Right lobe of liver (tissue), 6 donors: ENCODE results near the gene VSIG10L. TPM values are rescaled to one million over a fixed set of nuclear protein-coding genes. Genes with fewer than 3 reads are reported as not detected.

Experiments used
- ATAC-seq, 4 donors: fragments of 200-7000 bp; cut with Tn5 transposase; one replicate each; pipeline ENCODE4 v1.9.1; 2020; ENCODE audit warnings: mild to moderate bottlenecking in 4 of 4, moderate library complexity in 4 of 4
- DNase-seq, 3 donors: peaks; one replicate each; pipeline ENCODE4 v3.0.0-alpha.2; 2020
- H3K27ac ChIP-seq, 3 donors: fragments of 200-600 bp; one replicate each; pipeline ENCODE4 v1.8.0; 2022
- H3K27me3 ChIP-seq, 2 donors: fragments of 200-600 bp; one replicate each; pipeline ENCODE4 v1.8.0; 2022
- H3K36me3 ChIP-seq, 4 donors: fragments of 200-600 bp; sonication (generic) in 1 of 4; one replicate each; pipeline versions ENCODE4 v1.5.1 to v1.8.0; 2017 to 2022; ENCODE audit warnings: control low read depth in 1 of 4
- H3K4me1 ChIP-seq, 4 donors: fragments of 200-600 bp; sonication (generic) in 1 of 4; one replicate each; pipeline versions ENCODE4 v1.5.1 to v1.8.0; 2017 to 2022; ENCODE audit warnings: control low read depth in 1 of 4
- H3K4me3 ChIP-seq, 3 donors: fragments of 200-600 bp; one replicate each; pipeline ENCODE4 v1.8.0; 2022
- H3K9me3 ChIP-seq, 4 donors: fragments of 200-600 bp; sonication (generic) in 1 of 4; one replicate each; pipeline versions ENCODE4 v1.5.1 to v1.8.0; 2017 to 2022; ENCODE audit warnings: control low read depth in 1 of 4
- CTCF ChIP-seq, 4 donors: fragments of 200-600 bp in 3 of 4; fragments of 450-650 bp in 1 of 4; IDR thresholded peaks; one replicate each; pipeline versions ENCODE4 v1.5.1 to v1.8.0; 2016 to 2022; ENCODE audit warnings: antibody characterized with exemption in 4 of 4, mild to moderate bottlenecking in 2 of 4
- POLR2A ChIP-seq: fragments of 450-650 bp; IDR thresholded peaks from one replicate; pipeline ENCODE4 v1.6.1; 2017; ENCODE audit warnings: antibody characterized with exemption, mild to moderate bottlenecking
- WGBS: methylation state at CpG from one replicate; pipeline ENCODE4 v1.1.6; 2018; ENCODE audit warnings: low coverage, low lambda C conversion rate; ENCODE audit not compliant: insufficient coverage; ENCODE audit errors: missing lambda C conversion rate; 5-methylcytosine and 5-hydroxymethylcytosine counted together
- intact Hi-C, 2 donors: fragments of 100-400 bp; cut with DNase I; formaldehyde crosslinking; loops; one replicate each; pipeline versions ENCODE4 v1.11.2 to v1.14.1; 2022
- total RNA-seq, 6 experiments: library from RNA; depleted of rRNA in 2 of 6; stranded (reverse); fragments of >200 nt in 2 of 6; fragmentation: NEBNext Ultra II Directional in 3 of 6; extraction: Animal tissue kit (Norgen Biotek cat#: 25700) in 3 of 6; gene quantifications; one replicate each; pipeline versions ENCODE4 v1.1.0 to v1.2.4, GENCODE V29; 2016 to 2023
- donor health status: DM: no; HTN: yes; CAD: no.
- donor health status: DM: no; HTN: no; CAD: no.
- donor health status: DM: no; HTN: no; CAD: no.
- donor health status: DM: no; HTN: yes; CAD: no.
- donor health status: DM: no; HTN: yes; CAD: no.

VSIG10L gene
- total RNA-seq, 6 experiments from 2014 or later = 1.3 to 4.5 (median 2.8) TPM

DNA sequence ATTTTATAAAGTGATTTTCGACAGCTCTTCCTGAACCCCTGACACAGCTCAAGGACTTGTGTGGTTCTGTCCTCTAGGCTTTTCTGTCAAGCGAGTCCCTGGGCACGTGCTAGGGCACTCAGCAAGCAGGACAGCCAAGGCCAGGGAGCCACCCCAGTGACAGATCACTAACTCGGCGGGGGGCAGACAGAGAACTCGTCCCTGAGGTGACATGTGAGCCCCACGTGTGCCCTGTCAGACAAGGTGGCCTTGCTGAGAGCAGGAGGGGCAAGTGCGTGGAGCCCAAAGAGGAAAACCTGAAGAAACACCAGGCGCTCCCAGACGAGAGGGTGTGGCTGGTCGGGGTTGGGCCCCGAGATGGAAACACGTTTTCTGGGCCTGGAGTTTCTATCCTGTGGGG lies 19.3 kb upstream of the VSIG10L start:
- TF ChIP-seq CTCF (IDR thresholded peaks at IDR 0.05) (no peak), POLR2A (no peak)
- DNase-seq = no peak
- 38% methylated on average over 3 of the region's 13 CpGs for WGBS
- peak overlapping the region in 1 of 3 donors; percentile 18 for H3K27ac ChIP-seq
- no peaks in the 10 kb centered on the region for H3K9me3 ChIP-seq
- ATAC-seq = no peak
- H3K4me3 ChIP-seq = no peak overlapping the region
- H3K36me3 ChIP-seq = no peaks in the 10 kb centered on the region
- H3K4me1 ChIP-seq = peaks cover 0 to 64% (median 16%) of the 10 kb centered on the region in 4 donors
- no peaks in the 10 kb centered on the region for H3K27me3 ChIP-seq
- intact Hi-C loops = no loop called here

GRCh38 chr19:51359294-51359693 lies 17.4 kb upstream of the VSIG10L start:
- peak overlapping the region in 1 of 3 donors; percentile 78 for H3K27ac ChIP-seq
- no peaks in the 10 kb centered on the region for H3K9me3 ChIP-seq
- H3K27me3 ChIP-seq = no peaks in the 10 kb centered on the region
- H3K4me3 ChIP-seq = no peak overlapping the region
- TF ChIP-seq CTCF (IDR thresholded peaks at IDR 0.05) (no peak), POLR2A (no peak)
- H3K4me1 ChIP-seq = peaks cover 0 to 67% (median 17%) of the 10 kb centered on the region in 4 donors
- intact Hi-C loops = no loop called here
- WGBS = 93% methylated on average over 4 of the region's 4 CpGs
- H3K36me3 ChIP-seq = no peaks in the 10 kb centered on the region
- no peak for DNase-seq
- ATAC-seq = no peak

GRCh38 chr19:51357952-51358351 lies 16.0 kb upstream of the VSIG10L start:
- peaks cover 0 to 2% (median under 1%) of the 10 kb centered on the region in 4 donors for H3K36me3 ChIP-seq
- H3K27ac ChIP-seq = peak overlapping the region in 2 of 3 donors; percentile 31 to 78
- intact Hi-C loops = no loop called here
- DNase-seq = no peak
- H3K4me3 ChIP-seq = no peak overlapping the region
- peak in 1 of 4 donors; percentile 24 for ATAC-seq
- H3K4me1 ChIP-seq = peaks cover 0 to 56% (median 18%) of the 10 kb centered on the region in 4 donors
- H3K27me3 ChIP-seq = no peaks in the 10 kb centered on the region
- TF ChIP-seq CTCF (IDR thresholded peaks at IDR 0.05) (no peak), POLR2A (no peak)
- no peaks in the 10 kb centered on the region for H3K9me3 ChIP-seq
- 80% methylated on average over 2 of the region's 7 CpGs for WGBS

GRCh38 chr19:51356159-51356801 lies 14.3 kb upstream of the VSIG10L start:
- 45% methylated on average over 8 of the region's 10 CpGs for WGBS
- Histone ChIP-seq H3K27ac (peak overlapping the region; percentile 74 to 80 (median 78)), H3K4me1 (peaks cover 0 to 57% (median 15%) of the 10 kb centered on the region in 4 donors), H3K4me3 (no peak overlapping the region), H3K36me3 (peaks cover 0 to 17% (median 8%) of the 10 kb centered on the region in 4 donors), H3K9me3 (no peaks in the 10 kb centered on the region), H3K27me3 (no peaks in the 10 kb centered on the region)
- TF ChIP-seq POLR2A (no peak), CTCF (IDR thresholded peaks at IDR 0.05) (no peak)
- ATAC-seq (peak; percentile 85 to 92 (median 88)), DNase-seq (peak in 1 of 3 donors; percentile 86)
- intact Hi-C loops = no loop called here
